Fibroblast of pulmonary artery (primary cell): ENCODE data around the gene DUSP18.
"Not testable (repeated sequence)": the region's sequence is repeated elsewhere in the genome, so short reads cannot be mapped to it uniquely, and the experiment has no call there.

ENCODE experiments used
- DNase-seq: peaks from one replicate; pipeline ENCODE4 v3.0.0-alpha.2; 2010; ENCODE audit warnings: low read depth
- H3K4me3 ChIP-seq: replicated peaks from 2 replicates; pipeline ENCODE4 v1.5.1; 2011; ENCODE audit warnings: low read depth, mild to moderate bottlenecking, control low read depth, low read length, moderate library complexity
- TF ChIP-seq, protein P1 (sequence below): IDR thresholded peaks from 2 replicates; pipeline ENCODE4 v1.5.1; 2011; ENCODE audit warnings: mild to moderate bottlenecking, control low read depth, low read length, inconsistent platforms; ENCODE audit errors: missing control alignments

DUSP18 gene

DNA sequence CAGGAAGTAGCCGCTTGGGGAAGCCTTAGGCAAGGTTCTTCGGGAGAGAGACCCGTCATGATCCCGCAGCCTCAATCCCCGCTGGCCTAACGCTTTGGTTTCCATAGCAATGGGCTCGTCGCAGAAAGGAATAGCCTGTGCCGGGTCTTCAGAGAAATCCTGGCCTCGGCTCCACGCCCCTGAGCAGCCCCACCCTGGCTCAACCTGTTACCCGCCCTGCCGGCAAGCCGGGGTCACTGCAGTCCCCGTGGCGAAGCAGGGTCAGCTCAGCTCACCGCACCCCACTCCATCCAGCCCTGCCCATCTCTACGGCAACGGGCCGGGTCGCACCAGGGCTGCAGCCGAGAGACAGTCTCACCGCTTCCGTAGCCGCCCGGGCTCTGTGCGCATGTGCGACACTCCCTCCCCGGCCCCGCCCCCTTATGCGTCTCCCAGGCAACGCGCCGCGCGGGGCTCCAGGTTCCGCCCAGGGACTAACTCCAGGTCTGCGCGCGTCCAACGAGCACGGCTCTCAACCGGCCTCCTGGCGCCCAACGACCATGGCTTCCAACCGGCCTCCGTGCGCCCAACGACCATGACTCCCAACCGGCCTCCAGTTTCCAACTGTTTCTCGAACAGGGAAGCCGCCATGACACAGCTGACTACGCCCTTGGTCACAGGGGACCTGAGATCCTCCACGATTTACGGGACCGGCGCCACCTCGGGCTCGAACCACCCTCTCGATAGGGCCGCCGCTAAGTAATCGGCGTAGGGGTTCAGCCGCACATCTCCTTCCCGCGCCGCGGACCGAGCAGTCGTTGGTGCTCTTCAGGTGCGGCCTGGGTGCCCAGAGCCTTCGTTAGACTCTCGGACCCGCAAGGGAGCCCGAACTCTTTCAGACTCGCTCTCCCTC, at the start of gene DUSP18:
TSS of gene DUSP18 (minus strand) at position 382 of the 892 bp plus-strand sequence. CDS start 3,872 bp downstream, outside the sequence.
- H3K4me3 ChIP-seq, result peak within 1 kb of the TSS; percentile 89
- TF ChIP-seq, protein P1, sequence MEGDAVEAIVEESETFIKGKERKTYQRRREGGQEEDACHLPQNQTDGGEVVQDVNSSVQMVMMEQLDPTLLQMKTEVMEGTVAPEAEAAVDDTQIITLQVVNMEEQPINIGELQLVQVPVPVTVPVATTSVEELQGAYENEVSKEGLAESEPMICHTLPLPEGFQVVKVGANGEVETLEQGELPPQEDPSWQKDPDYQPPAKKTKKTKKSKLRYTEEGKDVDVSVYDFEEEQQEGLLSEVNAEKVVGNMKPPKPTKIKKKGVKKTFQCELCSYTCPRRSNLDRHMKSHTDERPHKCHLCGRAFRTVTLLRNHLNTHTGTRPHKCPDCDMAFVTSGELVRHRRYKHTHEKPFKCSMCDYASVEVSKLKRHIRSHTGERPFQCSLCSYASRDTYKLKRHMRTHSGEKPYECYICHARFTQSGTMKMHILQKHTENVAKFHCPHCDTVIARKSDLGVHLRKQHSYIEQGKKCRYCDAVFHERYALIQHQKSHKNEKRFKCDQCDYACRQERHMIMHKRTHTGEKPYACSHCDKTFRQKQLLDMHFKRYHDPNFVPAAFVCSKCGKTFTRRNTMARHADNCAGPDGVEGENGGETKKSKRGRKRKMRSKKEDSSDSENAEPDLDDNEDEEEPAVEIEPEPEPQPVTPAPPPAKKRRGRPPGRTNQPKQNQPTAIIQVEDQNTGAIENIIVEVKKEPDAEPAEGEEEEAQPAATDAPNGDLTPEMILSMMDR, result peak; percentile 9
- peak; percentile 89 for DNase-seq

DNA sequence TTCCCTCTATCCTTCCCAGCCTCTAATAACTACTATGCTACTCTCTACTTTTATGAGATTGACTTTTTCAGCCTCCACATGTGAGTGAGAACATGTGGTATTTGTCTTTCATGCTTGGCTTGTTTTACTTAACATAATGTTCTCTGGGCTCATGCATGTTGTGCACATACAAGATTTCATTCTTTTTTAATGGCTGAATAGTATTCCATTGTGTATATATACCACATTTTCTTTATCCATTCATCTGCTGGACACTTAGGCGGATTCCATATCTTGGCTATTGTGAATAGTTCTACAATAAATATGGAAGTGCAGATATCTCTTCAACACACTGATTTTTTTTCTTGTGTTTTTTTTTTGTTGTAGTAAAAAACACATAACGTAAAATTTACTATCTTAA, 46.4 kb upstream of the DUSP18 start:
- TF ChIP-seq, protein P1, result no peak
- H3K4me3 ChIP-seq, result no peak overlapping the region
- no peak for DNase-seq

DNA sequence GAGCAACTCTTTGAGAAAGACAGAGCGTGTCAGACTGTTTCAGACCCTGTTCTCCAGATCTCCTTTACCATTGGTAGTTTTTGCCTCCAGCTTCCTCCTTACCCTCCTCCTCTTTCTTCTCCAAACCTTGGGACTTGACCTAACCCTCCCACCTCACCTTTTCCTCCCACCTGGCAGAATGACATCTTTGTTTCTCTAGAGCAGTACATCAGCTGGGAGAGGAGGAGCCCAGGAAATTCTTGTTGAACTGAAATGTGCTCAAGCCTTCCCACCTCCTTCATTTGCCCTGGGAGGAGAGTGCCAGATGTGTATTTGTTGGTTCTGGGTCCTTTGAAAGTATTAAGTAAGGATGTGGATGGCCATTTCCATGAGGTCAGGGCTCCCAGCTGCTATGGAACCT, 44.4 kb upstream of the DUSP18 start:
- DNase-seq, result no peak
- TF ChIP-seq, protein P1, result no peak
- H3K4me3 ChIP-seq, result no peak overlapping the region

DNA sequence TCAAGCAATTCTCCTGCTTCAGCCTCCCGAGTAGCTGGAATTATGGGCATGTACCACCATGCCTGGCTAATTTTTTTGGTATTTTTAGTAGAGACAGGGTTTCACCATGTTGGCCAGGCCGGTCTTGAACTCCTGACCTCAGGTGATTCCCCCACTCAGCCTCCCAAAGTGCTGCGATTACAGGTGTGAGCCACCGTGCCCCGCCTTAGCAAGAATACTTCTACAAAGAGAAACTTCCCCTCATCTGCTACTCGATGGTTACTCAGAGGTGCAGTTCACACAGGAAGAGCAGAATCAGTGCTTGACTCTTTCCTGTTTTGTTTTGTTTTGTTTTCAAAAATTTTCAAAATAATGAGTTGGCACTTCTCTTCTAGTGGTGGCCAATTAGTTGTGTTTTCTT, 42.3 kb upstream of the DUSP18 start:
- H3K4me3 ChIP-seq, DNase-seq: not testable (repeated sequence)

DNA sequence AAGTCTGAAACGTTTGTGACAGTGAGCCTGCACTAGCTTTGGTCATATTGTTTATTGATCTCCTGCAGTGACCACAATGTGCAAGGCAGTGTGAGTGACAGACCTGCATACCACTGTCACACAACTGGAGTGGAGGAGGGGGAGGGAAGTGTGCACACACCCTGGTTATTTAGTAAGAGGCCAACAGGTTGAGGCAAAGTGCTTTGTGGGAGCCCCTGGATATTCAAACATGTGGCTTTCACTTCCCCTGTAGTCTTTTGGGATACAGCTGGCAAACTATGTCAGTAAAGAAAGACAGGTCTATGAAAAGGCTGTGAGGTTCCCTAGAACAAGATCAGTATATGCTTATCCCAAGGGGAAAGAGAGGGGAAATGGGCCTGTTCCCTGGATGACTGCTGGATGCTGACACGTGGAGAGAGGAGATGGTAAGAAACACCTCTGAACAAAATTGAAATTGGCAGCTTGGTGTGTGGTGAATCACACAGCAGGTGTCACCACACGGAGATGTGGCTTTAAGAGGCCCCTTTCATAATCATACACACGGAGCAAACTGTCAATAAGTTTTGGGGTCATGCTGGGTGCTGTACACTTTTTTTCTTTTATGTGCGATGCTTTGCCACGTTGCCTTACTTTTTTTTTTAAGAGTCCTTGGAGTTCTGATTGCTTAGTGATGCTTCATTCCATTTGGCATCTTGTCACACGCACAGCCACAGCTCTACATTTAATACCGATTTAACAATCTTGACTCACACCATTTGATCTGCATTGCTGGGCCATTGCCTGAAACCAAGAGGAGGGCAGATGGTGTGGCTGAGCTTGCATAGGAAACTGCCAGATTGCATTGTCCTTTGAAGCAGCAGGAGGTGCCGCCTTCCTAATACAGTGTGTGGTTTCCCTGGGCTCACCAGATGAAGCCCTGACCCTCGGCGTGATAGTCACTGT, 38.3 kb upstream of the DUSP18 start:
- TF ChIP-seq, protein P1, result no peak
- no peak for DNase-seq
- H3K4me3 ChIP-seq, result no peak overlapping the region

DNA sequence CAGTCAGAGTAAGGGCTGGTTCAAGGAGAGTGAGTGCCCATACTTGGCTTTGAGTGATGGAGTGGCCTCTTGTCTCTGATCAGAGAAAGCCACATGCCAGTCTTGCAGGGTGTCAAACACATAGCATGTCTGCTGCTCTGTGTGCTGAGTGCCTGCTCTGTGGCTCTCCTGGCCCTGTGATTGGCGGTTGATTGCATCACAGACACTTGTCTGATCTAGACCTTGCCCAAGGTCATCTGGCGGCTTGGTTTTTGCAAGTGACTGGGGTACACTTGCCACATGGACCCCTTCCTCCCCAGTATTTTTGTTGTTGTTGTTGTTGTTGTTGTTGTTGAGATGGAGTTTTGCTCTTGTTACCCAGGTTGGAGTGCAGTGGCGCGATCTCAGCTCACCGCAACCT, 37.3 kb upstream of the DUSP18 start:
- no peak overlapping the region for H3K4me3 ChIP-seq
- no peak for DNase-seq
- TF ChIP-seq, protein P1, result no peak

DNA sequence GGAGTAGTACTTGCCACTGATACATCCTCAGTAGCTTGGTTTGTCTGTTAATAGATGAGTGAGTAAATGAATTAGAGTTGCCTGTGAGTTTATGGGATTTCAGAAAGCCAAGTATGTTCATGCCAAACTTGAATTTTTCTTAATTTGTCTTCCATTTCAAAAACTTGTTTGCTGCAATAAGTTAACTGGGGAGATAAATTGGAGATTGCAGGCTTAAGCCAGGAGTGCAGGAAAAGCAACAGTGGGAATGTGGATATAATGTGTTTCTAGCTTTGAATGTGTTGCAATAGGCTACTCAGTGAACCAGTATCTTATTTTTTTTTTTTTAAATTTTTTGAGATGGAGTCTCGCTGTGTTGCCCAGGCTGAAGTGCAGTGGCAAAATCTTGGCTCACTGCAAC, 35.2 kb upstream of the DUSP18 start:
- no peak for DNase-seq
- TF ChIP-seq, protein P1, result no peak
- no peak overlapping the region for H3K4me3 ChIP-seq
